ENCODE measurements around the gene REL. TPM values are rescaled to one million over a fixed set of nuclear protein-coding genes. Genes with fewer than 3 reads are reported as not detected.

REL gene
- total RNA-seq, 1 experiment from 2014 or later: 10.2 TPM

GRCh38 chr2:60891180-60891579 is 9.8 kb downstream of the REL start:
- H3K9me3 ChIP-seq (ENCODE audit: control insufficient read depth in 1 of 2, insufficient read depth in 1 of 2, low read depth in 1 of 2, low read length in 2 of 2): no peaks in the 10 kb centered on the region
- ATAC-seq (no peak), DNase-seq (ENCODE audit: low read depth, low spot score) (no peak)
- ChIA-PET POLR2A (no interaction called here), CTCF (no interaction called here), RAD21 (ENCODE audit: low non-redundant PET in 1 of 2, low total read pairs in 2 of 2, uncharacterized antibody in 2 of 2, unreplicated experiment in 2 of 2) (no interaction called here)
- H3K4me1 ChIP-seq (ENCODE audit: control insufficient read depth in 1 of 2, insufficient read depth in 2 of 2, low read length in 2 of 2): no peaks in the 10 kb centered on the region
- no peak overlapping the region for H3K4me2 ChIP-seq (ENCODE audit: low read length)
- intact Hi-C loops (cut with micrococcal nuclease): no loop called here
- no peak overlapping the region for H2AFZ ChIP-seq (ENCODE audit: low read depth, low read length, poor library complexity, severe bottlenecking)
- no peaks in the 10 kb centered on the region for H3K9me2 ChIP-seq (ENCODE audit: insufficient read depth)
- H3K9ac ChIP-seq (ENCODE audit: low read length): no peak overlapping the region
- no peaks in the 10 kb centered on the region for H3K27me3 ChIP-seq (ENCODE audit: insufficient read depth, low read length)
- no peaks in the 10 kb centered on the region for H4K20me1 ChIP-seq (ENCODE audit: insufficient read depth)
- H3K36me3 ChIP-seq (ENCODE audit: control insufficient read depth in 1 of 2, insufficient read depth in 2 of 2, low read length in 2 of 2): peaks cover 0 to 4% of the 10 kb centered on the region in 2 experiments; a peak in 1 of 4 replicates
- TF ChIP-seq SIN3A (IDR thresholded peaks at IDR 0.05; ENCODE audit: low read depth) (no peak), CEBPB (IDR thresholded peaks at IDR 0.05; ENCODE audit: low read depth) (no peak), ZFX (IDR thresholded peaks at IDR 0.05) (no peak), ZBTB33 (IDR thresholded peaks at IDR 0.05; ENCODE audit: extremely low read depth, insufficient replicate concordance, low read length) (no peak), ELF1 (IDR thresholded peaks at IDR 0.05; ENCODE audit: borderline replicate concordance, low read depth) (no peak), EGR1 (IDR thresholded peaks at IDR 0.05; ENCODE audit: low read depth) (no peak), EZH2phosphoT487 (IDR thresholded peaks at IDR 0.05; ENCODE audit: borderline replicate concordance) (no peak), EZH2 (IDR thresholded peaks at IDR 0.05) (no peak), CBX3 (IDR thresholded peaks at IDR 0.05; ENCODE audit: low read depth) (no peak), POLR2A (IDR thresholded peaks at IDR 0.05; ENCODE audit: borderline replicate concordance, extremely low read depth, insufficient read depth, insufficient read length) (no peak), ATF3 (IDR thresholded peaks at IDR 0.05) (no peak), FOSL1 (IDR thresholded peaks at IDR 0.05; ENCODE audit: low read depth) (no peak), TCF7L2 (IDR thresholded peaks at IDR 0.05; ENCODE audit: borderline replicate concordance, extremely low read depth, insufficient read depth, insufficient read length) (no peak), POLR2AphosphoS5 (IDR thresholded peaks at IDR 0.05; ENCODE audit: low read depth, low read length) (no peak), ZNF274 (IDR thresholded peaks at IDR 0.05; ENCODE audit: low read depth, low read length) (no peak)
- no peak overlapping the region for H3K4me3 ChIP-seq (replicated peaks in 1 of 2; ENCODE audit: low read depth in 1 of 2, low read length in 2 of 2)
- H3K79me2 ChIP-seq (ENCODE audit: insufficient read depth, low read length): peaks cover 27% of the 10 kb centered on the region; the same call in 1 of the 2 replicates
- BruUV-seq (replicated peaks): no TSS peak
- H3K27ac ChIP-seq (ENCODE audit: low read depth, low read length): no peak overlapping the region
